Measurements from ENCODE around the gene GRID1. TPM values are rescaled to one million over a fixed set of nuclear protein-coding genes. Genes with fewer than 3 reads are reported as not detected.

Gene GRID1
- total and polyA plus RNA-seq, 10 of the 15 experiments (the other 5 are each of a cell fraction or from before 2014, with no cell fraction given): 0.04 to 0.62 (median 0.08) TPM; not detected in 5

DNA sequence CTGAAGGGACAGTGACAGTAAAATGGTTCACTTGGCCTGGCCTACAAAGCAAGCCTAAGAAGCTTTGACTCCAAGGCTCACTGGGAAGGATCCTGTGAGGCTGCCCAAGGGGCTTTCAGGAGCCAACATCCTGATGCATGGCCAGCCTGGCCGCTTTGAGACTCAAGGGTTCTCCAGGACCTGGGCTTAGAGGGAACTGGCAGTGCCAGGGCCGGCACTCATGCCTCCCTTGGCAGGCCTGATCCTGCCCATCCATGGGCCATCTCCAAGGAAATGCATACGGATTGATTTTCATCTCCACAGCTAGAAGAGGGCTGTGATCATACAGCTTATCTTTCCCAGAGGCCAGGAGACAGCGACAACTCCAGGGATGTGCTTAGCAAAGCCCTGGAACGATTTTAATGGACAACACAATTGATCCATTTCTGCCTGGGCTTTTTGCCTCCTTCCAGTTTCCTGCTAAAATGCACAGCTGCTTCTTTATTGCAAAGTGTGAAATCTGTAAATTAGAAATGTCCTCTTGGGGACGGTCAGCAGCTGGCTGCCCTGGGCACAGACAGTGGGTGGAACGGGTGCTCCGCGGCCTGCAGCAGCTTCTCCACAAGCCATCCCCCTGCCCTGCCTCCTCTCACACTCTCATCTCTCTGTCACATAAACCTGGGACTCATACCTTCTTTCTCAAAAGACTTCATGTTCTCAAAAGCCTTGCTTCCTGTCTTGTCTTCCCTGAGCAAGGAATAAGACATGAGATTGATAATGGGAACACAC lies 288.5 kb downstream of the GRID1 start:
- DNase-seq (ENCODE audit: low read depth, low spot score): no peak
- in situ Hi-C loops (cut with MboI): no loop called here
- ChIA-PET POLR2A (no interaction called here), SMC1A (ENCODE audit: uncharacterized antibody, unreplicated experiment) (no interaction called here), CTCF (no interaction called here), RAD21 (ENCODE audit: unreplicated experiment) (interaction anchor here (0.5 kb wide), 1 partner anchor 31 kb away, joined by 3 read pairs; no protein-coding TSS in a partner anchor)
- H3K9me3 ChIP-seq (replicated peaks; ENCODE audit: control insufficient read depth, insufficient read depth, low read length): no peaks in the 10 kb centered on the region
- no peak for ATAC-seq
- no peaks in the 10 kb centered on the region; a peak in 2 of 4 replicates for H3K27me3 ChIP-seq (replicated peaks in 1 of 2; ENCODE audit: control insufficient read depth in 2 of 2, insufficient read depth in 2 of 2, low read length in 1 of 2)
- no TSS peak for BruUV-seq (replicated peaks)
- no peak overlapping the region for H2AFZ ChIP-seq (ENCODE audit: control insufficient read depth, low read depth, low read length)
- intact Hi-C loops (cut with micrococcal nuclease; ENCODE audit: unreplicated experiment): no loop called here
- no peak overlapping the region for H3K4me3 ChIP-seq
- H3K4me2 ChIP-seq (ENCODE audit: control insufficient read depth, insufficient read depth): no peak overlapping the region
- H3K4me1 ChIP-seq (ENCODE audit: control insufficient read depth, insufficient read depth, low read length): no peaks in the 10 kb centered on the region
- no peak for FAIRE-seq
- TF ChIP-seq SREBF2 (IDR thresholded peaks at IDR 0.05; ENCODE audit: low read length): no peak
- no peak for TF ChIP-seq SUZ12 (IDR thresholded peaks at IDR 0.05; ENCODE audit: unreplicated experiment)
- TF ChIP-seq SUPT20H (IDR thresholded peaks at IDR 0.05; ENCODE audit: borderline replicate concordance, control insufficient read depth, low read depth, low read length): no peak
- no peak for TF ChIP-seq TAF1 (IDR thresholded peaks at IDR 0.05; ENCODE audit: borderline replicate concordance, low read depth, low read length)
- no peak for TF ChIP-seq IRF4 (IDR thresholded peaks at IDR 0.05; ENCODE audit: low read depth, low read length)
- no peak for TF ChIP-seq LARP7 (IDR thresholded peaks at IDR 0.05)
- TF ChIP-seq ZNF217 (IDR thresholded peaks at IDR 0.05): no peak
- TF ChIP-seq, protein P1, sequence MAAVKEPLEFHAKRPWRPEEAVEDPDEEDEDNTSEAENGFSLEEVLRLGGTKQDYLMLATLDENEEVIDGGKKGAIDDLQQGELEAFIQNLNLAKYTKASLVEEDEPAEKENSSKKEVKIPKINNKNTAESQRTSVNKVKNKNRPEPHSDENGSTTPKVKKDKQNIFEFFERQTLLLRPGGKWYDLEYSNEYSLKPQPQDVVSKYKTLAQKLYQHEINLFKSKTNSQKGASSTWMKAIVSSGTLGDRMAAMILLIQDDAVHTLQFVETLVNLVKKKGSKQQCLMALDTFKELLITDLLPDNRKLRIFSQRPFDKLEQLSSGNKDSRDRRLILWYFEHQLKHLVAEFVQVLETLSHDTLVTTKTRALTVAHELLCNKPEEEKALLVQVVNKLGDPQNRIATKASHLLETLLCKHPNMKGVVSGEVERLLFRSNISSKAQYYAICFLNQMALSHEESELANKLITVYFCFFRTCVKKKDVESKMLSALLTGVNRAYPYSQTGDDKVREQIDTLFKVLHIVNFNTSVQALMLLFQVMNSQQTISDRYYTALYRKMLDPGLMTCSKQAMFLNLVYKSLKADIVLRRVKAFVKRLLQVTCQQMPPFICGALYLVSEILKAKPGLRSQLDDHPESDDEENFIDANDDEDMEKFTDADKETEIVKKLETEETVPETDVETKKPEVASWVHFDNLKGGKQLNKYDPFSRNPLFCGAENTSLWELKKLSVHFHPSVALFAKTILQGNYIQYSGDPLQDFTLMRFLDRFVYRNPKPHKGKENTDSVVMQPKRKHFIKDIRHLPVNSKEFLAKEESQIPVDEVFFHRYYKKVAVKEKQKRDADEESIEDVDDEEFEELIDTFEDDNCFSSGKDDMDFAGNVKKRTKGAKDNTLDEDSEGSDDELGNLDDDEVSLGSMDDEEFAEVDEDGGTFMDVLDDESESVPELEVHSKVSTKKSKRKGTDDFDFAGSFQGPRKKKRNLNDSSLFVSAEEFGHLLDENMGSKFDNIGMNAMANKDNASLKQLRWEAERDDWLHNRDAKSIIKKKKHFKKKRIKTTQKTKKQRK (IDR thresholded peaks at IDR 0.05; ENCODE audit: low read depth, low read length): no peak
- no peak for TF ChIP-seq SP1 (IDR thresholded peaks at IDR 0.05; ENCODE audit: low read depth, low read length)
- no peak for TF ChIP-seq MTA3 (IDR thresholded peaks at IDR 0.05; ENCODE audit: borderline replicate concordance, low read length)
- TF ChIP-seq, protein P2, sequence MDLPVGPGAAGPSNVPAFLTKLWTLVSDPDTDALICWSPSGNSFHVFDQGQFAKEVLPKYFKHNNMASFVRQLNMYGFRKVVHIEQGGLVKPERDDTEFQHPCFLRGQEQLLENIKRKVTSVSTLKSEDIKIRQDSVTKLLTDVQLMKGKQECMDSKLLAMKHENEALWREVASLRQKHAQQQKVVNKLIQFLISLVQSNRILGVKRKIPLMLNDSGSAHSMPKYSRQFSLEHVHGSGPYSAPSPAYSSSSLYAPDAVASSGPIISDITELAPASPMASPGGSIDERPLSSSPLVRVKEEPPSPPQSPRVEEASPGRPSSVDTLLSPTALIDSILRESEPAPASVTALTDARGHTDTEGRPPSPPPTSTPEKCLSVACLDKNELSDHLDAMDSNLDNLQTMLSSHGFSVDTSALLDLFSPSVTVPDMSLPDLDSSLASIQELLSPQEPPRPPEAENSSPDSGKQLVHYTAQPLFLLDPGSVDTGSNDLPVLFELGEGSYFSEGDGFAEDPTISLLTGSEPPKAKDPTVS (IDR thresholded peaks at IDR 0.05; ENCODE audit: low read depth, low read length): no peak
- TF ChIP-seq HDGF (IDR thresholded peaks at IDR 0.05): no peak
- TF ChIP-seq BCLAF1 (IDR thresholded peaks at IDR 0.05): no peak
- no peak for TF ChIP-seq CHD1 (IDR thresholded peaks at IDR 0.05; ENCODE audit: low read depth, low read length)
- no peak for TF ChIP-seq RUNX3 (IDR thresholded peaks at IDR 0.05; ENCODE audit: low read length)
- 25% methylated on average over 9 of the region's 9 CpGs for WGBS (ENCODE audit: insufficient coverage, insufficient replicate concordance, low lambda C conversion rate, missing lambda C conversion rate)
- no peak overlapping the region for H3K27ac ChIP-seq (ENCODE audit: control insufficient read depth, insufficient read depth)
- H3K9ac ChIP-seq (ENCODE audit: control insufficient read depth, insufficient read depth, low read length): no peak overlapping the region
- no peaks in the 10 kb centered on the region for H3K79me2 ChIP-seq (ENCODE audit: control insufficient read depth, insufficient read depth, low read length)
- H3K36me3 ChIP-seq (ENCODE audit: control insufficient read depth in 2 of 2, insufficient read depth in 2 of 2, low read length in 1 of 2): no peaks in the 10 kb centered on the region
- no peaks in the 10 kb centered on the region for H4K20me1 ChIP-seq (ENCODE audit: control insufficient read depth, insufficient read depth)
